GM12878 (cell line): Measurements from ENCODE around the gene NTRK3. TPM values are rescaled to one million over a fixed set of nuclear protein-coding genes. Genes with fewer than 3 reads are reported as not detected.

ENCODE experiments used
- CEBPZ ChIP-seq: fragments of 150-350 bp; IDR thresholded peaks from 2 replicates; pipeline ENCODE4 v1.6.1; 2016; ENCODE audit warnings: low read depth, low read length
- CTCF ChIP-seq, 3 experiments: IDR thresholded peaks in 2 of 3; conservative IDR thresholded peaks in 1 of 3; 2 replicates each; pipeline ENCODE4 v1.5.1; 2011; ENCODE audit warnings: low read depth in 3 of 3, low read length in 3 of 3, mild to moderate bottlenecking in 3 of 3, control low read depth in 2 of 3, moderate library complexity in 2 of 3, inconsistent platforms in 1 of 3, mixed read lengths in 1 of 3; ENCODE audit not compliant: control insufficient read depth in 2 of 3, insufficient read depth in 1 of 3; ENCODE audit errors: extremely low read depth in 1 of 3
- JUND ChIP-seq: IDR thresholded peaks from 2 replicates; pipeline ENCODE4 v1.6.1; 2012; ENCODE audit warnings: low read depth, mild to moderate bottlenecking, low read length, improper control_type of control experiment, moderate library complexity
- MXI1 ChIP-seq: fragments of 150-350 bp; IDR thresholded peaks from 2 replicates; pipeline ENCODE4 v1.6.1; 2011; ENCODE audit warnings: low read depth, mild to moderate bottlenecking, inconsistent platforms, low read length, improper control_type of control experiment
- NFIC ChIP-seq: IDR thresholded peaks from 2 replicates; pipeline ENCODE4 v1.6.1; 2012; ENCODE audit warnings: low read depth, mild to moderate bottlenecking, inconsistent platforms, low read length, moderate library complexity
- NR2C2 ChIP-seq: IDR thresholded peaks from 2 replicates; pipeline ENCODE4 v1.6.1; 2011; ENCODE audit warnings: borderline replicate concordance, low read depth; ENCODE audit not compliant: control insufficient read depth, insufficient read length
- SMC3 ChIP-seq: IDR thresholded peaks from 2 replicates; pipeline ENCODE4 v1.6.1; 2011; ENCODE audit warnings: low read length, improper control_type of control experiment, borderline replicate concordance
- ZNF687 ChIP-seq: fragments of 450-650 bp; IDR thresholded peaks from 2 replicates; pipeline ENCODE4 v1.6.1; 2017; ENCODE audit warnings: mild to moderate bottlenecking, moderate library complexity
- polyA plus RNA-seq, 11 experiments: library from polyadenylated mRNA; depleted of rRNA in 4 of 11; unstranded in 6 of 11; stranded (reverse) in 5 of 11; fragments of >200 nt; fragmentation: Nextera tagmentation in 4 of 11; fragmentation: Illumina TruSeq in 1 of 11; extraction: Ambion mirVana in 4 of 11; extraction: Trizol in 1 of 11; gene quantifications; 1 replicate in 1 of 11; 2 replicates in 10 of 11; pipeline versions ENCODE4 v1.2.1 to v1.2.3, GENCODE V29; 2011 to 2016; ENCODE audit warnings: inconsistent platforms in 2 of 11, missing spikeins in 2 of 11, low read depth in 1 of 11
- total RNA-seq, 4 experiments: library from RNA; depleted of rRNA in 3 of 4; stranded (reverse); fragments of >200 nt in 3 of 4; fragmentation: Illumina TruSeq in 1 of 4; extraction: Trizol in 1 of 4; gene quantifications; 2 replicates each; pipeline versions ENCODE4 v1.2.1 to v1.2.3, GENCODE V29; 2013 to 2021

NTRK3 gene
- total and polyA plus RNA-seq, 10 of the 15 experiments (the other 5 are each of a cell fraction or from before 2014, with no cell fraction given) = not detected

GRCh38 chr15:87965304-87965703 lies 291.2 kb downstream of the NTRK3 start (continued):
- TF ChIP-seq CTCF (IDR thresholded peaks at IDR 0.05 in 2 of 3, conservative IDR thresholded peaks at IDR 0.05 in 1 of 3; ENCODE audit: control insufficient read depth in 2 of 3, extremely low read depth in 1 of 3, insufficient read depth in 1 of 3, low read depth in 3 of 3, low read length in 3 of 3) (no peak), NR2C2 (no peak), CEBPZ (no peak), SMC3 (no peak), NFIC (no peak), MXI1 (no peak), ZNF687 (no peak), JUND (no peak)
